Measurements from ENCODE around the gene ZNF138. TPM values are rescaled to one million over a fixed set of nuclear protein-coding genes. Genes with fewer than 3 reads are reported as not detected.

ZNF138 gene
- total RNA-seq, 1 experiment from 2014 or later, result 8.4 TPM

DNA sequence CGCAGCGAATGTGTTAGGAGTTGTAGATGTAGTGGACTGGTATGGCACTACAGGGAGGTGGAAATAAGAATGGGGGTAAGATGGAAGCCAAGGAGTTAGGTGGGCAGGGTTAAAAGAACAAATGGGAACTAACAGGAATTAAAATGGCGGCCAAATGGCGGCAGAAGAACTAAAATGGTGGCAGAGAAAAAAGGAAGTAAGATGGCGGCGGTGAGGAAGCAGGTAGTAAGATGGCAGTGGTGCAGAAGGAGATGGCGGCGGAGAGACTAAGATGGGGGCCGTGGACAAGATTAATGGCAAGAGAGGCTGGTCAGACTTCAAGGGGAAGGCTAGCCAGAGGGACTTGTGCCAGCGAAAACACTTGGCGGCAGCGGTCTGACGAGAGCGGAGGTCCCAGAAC, 44.5 kb downstream of the ZNF138 start:
- TF ChIP-seq EZH2 (IDR thresholded peaks at IDR 0.05; ENCODE audit: low read depth), result no peak
- TF ChIP-seq, protein P1, sequence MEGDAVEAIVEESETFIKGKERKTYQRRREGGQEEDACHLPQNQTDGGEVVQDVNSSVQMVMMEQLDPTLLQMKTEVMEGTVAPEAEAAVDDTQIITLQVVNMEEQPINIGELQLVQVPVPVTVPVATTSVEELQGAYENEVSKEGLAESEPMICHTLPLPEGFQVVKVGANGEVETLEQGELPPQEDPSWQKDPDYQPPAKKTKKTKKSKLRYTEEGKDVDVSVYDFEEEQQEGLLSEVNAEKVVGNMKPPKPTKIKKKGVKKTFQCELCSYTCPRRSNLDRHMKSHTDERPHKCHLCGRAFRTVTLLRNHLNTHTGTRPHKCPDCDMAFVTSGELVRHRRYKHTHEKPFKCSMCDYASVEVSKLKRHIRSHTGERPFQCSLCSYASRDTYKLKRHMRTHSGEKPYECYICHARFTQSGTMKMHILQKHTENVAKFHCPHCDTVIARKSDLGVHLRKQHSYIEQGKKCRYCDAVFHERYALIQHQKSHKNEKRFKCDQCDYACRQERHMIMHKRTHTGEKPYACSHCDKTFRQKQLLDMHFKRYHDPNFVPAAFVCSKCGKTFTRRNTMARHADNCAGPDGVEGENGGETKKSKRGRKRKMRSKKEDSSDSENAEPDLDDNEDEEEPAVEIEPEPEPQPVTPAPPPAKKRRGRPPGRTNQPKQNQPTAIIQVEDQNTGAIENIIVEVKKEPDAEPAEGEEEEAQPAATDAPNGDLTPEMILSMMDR (conservative IDR thresholded peaks at IDR 0.05), result no peak
- Histone ChIP-seq H3K9me2 (ENCODE audit: insufficient read depth) (no peaks in the 10 kb centered on the region), H3K4me1 (replicated peaks; ENCODE audit: insufficient read depth) (no peaks in the 10 kb centered on the region), H3K4me3 (no peak overlapping the region), H3K4me2 (no peak overlapping the region), H4K20me1 (ENCODE audit: insufficient read depth) (no peaks in the 10 kb centered on the region), H3K27ac (no peak overlapping the region), H3K79me2 (ENCODE audit: low read depth) (no peaks in the 10 kb centered on the region), H3F3A (ENCODE audit: insufficient read depth, low read depth) (no peaks in the 10 kb centered on the region), H2AFZ (no peak overlapping the region), H3K36me3 (ENCODE audit: low read depth) (no peaks in the 10 kb centered on the region), H3K9me3 (ENCODE audit: insufficient read depth, low read depth) (no peaks in the 10 kb centered on the region), H3K27me3 (ENCODE audit: insufficient read depth, low read depth) (no peaks in the 10 kb centered on the region)
- POLR2A ChIA-PET (ENCODE audit: unreplicated experiment), result no interaction called here
- DNase-seq, result no peak
- no TSS peak for BruUV-seq (replicated peaks)
- CTCF ChIA-PET, result no interaction called here
- intact Hi-C loops (cut with micrococcal nuclease; ENCODE audit: unreplicated experiment), result no loop called here

DNA sequence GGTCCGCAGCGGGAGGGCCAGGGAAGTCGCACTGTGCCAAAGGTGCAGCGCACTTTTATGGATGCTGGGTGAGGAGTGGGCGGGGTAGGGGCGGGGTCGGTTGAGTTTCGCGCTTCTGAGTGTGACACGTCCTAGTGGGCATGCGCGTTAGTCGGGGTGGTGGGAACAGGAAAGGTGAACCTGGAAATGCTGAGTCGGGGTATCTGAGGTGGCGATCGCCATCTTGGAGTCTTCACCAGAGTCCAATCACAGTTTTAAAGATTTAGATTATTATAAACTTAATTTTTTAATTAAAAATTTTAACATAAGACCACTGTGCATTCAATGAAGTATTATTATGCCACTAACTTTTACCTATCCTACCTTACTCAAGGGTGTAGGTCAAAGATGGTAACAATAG, 45.7 kb downstream of the ZNF138 start:
- no peaks in the 10 kb centered on the region for H3K27me3 ChIP-seq (ENCODE audit: insufficient read depth, low read depth)
- H2AFZ ChIP-seq, result no peak overlapping the region
- no peaks in the 10 kb centered on the region for H3K9me3 ChIP-seq (ENCODE audit: insufficient read depth, low read depth)
- no peaks in the 10 kb centered on the region for H3K79me2 ChIP-seq (ENCODE audit: low read depth)
- no peak overlapping the region for H3K27ac ChIP-seq
- intact Hi-C loops (cut with micrococcal nuclease; ENCODE audit: unreplicated experiment), result no loop called here
- no peaks in the 10 kb centered on the region for H3K9me2 ChIP-seq (ENCODE audit: insufficient read depth)
- H3K4me2 ChIP-seq, result no peak overlapping the region
- no peak overlapping the region for H3K4me3 ChIP-seq
- no peaks in the 10 kb centered on the region for H3F3A ChIP-seq (ENCODE audit: insufficient read depth, low read depth)
- no peak for DNase-seq
- H3K36me3 ChIP-seq (ENCODE audit: low read depth), result no peaks in the 10 kb centered on the region
- no peak for TF ChIP-seq EZH2 (IDR thresholded peaks at IDR 0.05; ENCODE audit: low read depth)
- TF ChIP-seq, protein P1 (conservative IDR thresholded peaks at IDR 0.05), result no peak
- POLR2A ChIA-PET (ENCODE audit: unreplicated experiment), result no interaction called here
- CTCF ChIA-PET, result no interaction called here
- H4K20me1 ChIP-seq (ENCODE audit: insufficient read depth), result no peaks in the 10 kb centered on the region
- BruUV-seq (replicated peaks), result no TSS peak
- H3K4me1 ChIP-seq (replicated peaks; ENCODE audit: insufficient read depth), result no peaks in the 10 kb centered on the region

DNA sequence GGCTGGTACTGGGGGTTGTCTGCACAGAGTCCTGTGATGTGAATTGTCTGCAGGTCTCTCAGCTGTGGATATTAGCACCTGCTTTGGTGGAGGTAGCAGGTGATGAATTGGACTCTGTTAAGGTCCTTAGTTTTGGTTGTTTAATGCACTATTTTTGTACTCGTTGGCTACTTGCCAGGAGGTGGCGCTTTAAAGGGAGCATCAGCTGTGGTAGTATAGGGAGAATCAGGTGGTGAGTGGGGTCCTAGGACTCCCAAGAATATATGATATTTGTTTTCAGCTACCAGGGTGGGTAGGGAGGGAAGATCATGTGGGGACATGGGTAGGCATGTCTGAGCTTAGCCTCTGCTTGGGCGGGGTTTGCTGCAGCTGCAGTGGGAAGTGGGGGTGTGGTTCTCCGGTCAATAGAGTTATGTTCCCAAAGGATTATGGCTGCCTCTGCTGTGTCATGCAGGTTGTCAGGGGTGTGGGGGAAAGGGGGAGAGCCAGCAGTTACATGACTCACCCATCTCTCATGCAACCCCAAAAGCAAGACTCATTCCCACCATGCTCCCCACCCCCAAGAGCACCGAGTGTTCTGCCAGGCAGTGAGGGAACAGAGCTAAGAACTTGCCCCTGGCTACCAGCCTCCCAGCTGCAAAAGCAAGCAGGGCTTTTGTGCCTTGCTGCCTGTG, 55.2 kb downstream of the ZNF138 start:
- no TSS peak for BruUV-seq (replicated peaks)
- no peaks in the 10 kb centered on the region for H3K27me3 ChIP-seq (ENCODE audit: insufficient read depth, low read depth)
- H3K79me2 ChIP-seq (ENCODE audit: low read depth), result no peaks in the 10 kb centered on the region
- H3K4me1 ChIP-seq (replicated peaks; ENCODE audit: insufficient read depth), result 0 out of 2 replicates have a peak, but pooled peaks cover 5% of the 10 kb centered on the region
- H2AFZ ChIP-seq, result peak overlapping the region; percentile 48; the same call in 1 of the 2 replicates
- H3K36me3 ChIP-seq (ENCODE audit: low read depth), result no peaks in the 10 kb centered on the region
- H3K4me2 ChIP-seq, result peak overlapping the region; percentile 36
- peak overlapping the region; percentile 27; the same call in 1 of the 2 replicates for H3K4me3 ChIP-seq
- TF ChIP-seq, protein P1 (conservative IDR thresholded peaks at IDR 0.05), result no peak
- TF ChIP-seq EZH2 (IDR thresholded peaks at IDR 0.05; ENCODE audit: low read depth), result no peak
- no peaks in the 10 kb centered on the region for H4K20me1 ChIP-seq (ENCODE audit: insufficient read depth)
- no peaks in the 10 kb centered on the region for H3F3A ChIP-seq (ENCODE audit: insufficient read depth, low read depth)
- H3K9me2 ChIP-seq (ENCODE audit: insufficient read depth), result no peaks in the 10 kb centered on the region
- ChIA-PET POLR2A (ENCODE audit: unreplicated experiment) (interaction anchor here (0.6 kb wide), 1 partner anchor 37 kb away, joined by 4 read pairs; no protein-coding TSS in a partner anchor), CTCF (no interaction called here)
- H3K27ac ChIP-seq, result no peak overlapping the region
- intact Hi-C loops (cut with micrococcal nuclease; ENCODE audit: unreplicated experiment), result no loop called here
- peak; percentile 26 to 45 for DNase-seq
- H3K9me3 ChIP-seq (ENCODE audit: insufficient read depth, low read depth), result no peaks in the 10 kb centered on the region
